Adrenal gland (tissue), 5 donors: ENCODE measurements around the gene PHKB.
"Not testable (repeated sequence)": the region's sequence is repeated elsewhere in the genome, so short reads cannot be mapped to it uniquely, and the experiment has no call there.

Source experiments
- CTCF ChIP-seq, 6 experiments: fragments of 450-650 bp in 4 of 6; fragments of 200-600 bp in 2 of 6; sonication (generic) in 1 of 6; IDR thresholded peaks; 1 replicate in 5 of 6; 2 replicates in 1 of 6; pipeline versions ENCODE4 v1.5.1 to v1.8.0; 2016 to 2021; ENCODE audit warnings: antibody characterized with exemption in 6 of 6, mild to moderate bottlenecking in 2 of 6, moderate library complexity in 1 of 6
- POLR2A ChIP-seq, 2 donors: fragments of 450-650 bp; IDR thresholded peaks; one replicate each; pipeline ENCODE4 v1.6.1; 2017; ENCODE audit warnings: antibody characterized with exemption in 2 of 2, mild to moderate bottlenecking in 2 of 2, moderate library complexity in 1 of 2
- donor health status: DM: no; HTN: no; CAD: no.

- TF ChIP-seq POLR2A, CTCF (IDR thresholded peaks at IDR 0.05): not testable (repeated sequence)
Observed at GRCh38 chr16:47473004-47473403, 11.9 kb downstream of the PHKB start.
